ENCODE measurements around the gene PCK1. TPM values are rescaled to one million over a fixed set of nuclear protein-coding genes. Genes with fewer than 3 reads are reported as not detected.

Gene PCK1
- total and polyA plus RNA-seq, 2 of the 13 experiments (the other 11 are each of a cell fraction or from before 2014, with no cell fraction given) = 6.5 to 12.6 TPM

GRCh38 chr20:57527728-57528127 is 33.2 kb upstream of the PCK1 start (continued):
- TF ChIP-seq BCLAF1 (IDR thresholded peaks at IDR 0.05) (no peak), ZEB1 (IDR thresholded peaks at IDR 0.05; ENCODE audit: insufficient replicate concordance, low read depth) (peak; percentile 59), IKZF5 (CRISPR knock-in tag; IDR thresholded peaks at IDR 0.05) (peak; percentile 33; the same call in 1 of the 2 replicates), ARID3A (IDR thresholded peaks at IDR 0.05; ENCODE audit: low read depth, low read length) (0 out of 2 replicates have a peak, but pooled peaks have one; percentile 15), CREM (IDR thresholded peaks at IDR 0.05) (peak; percentile 73), CREM (CRISPR knock-in tag; IDR thresholded peaks at IDR 0.05) (no peak), SRF (IDR thresholded peaks at IDR 0.05; ENCODE audit: low read depth, low read length) (no peak), SOX6 (IDR thresholded peaks at IDR 0.05) (no peak), SOX6 (CRISPR knock-in tag; IDR thresholded peaks at IDR 0.05) (peak; percentile 96), TOPORS (CRISPR knock-in tag; IDR thresholded peaks at IDR 0.05) (peak; percentile 63; the same call in 1 of the 2 replicates), NR2F1 (CRISPR knock-in tag; IDR thresholded peaks at IDR 0.05) (0 out of 4 replicates have a peak, but pooled peaks of 1 of the 2 experiments have one; percentile 33), TFAP4 (IDR thresholded peaks at IDR 0.05; ENCODE audit: borderline replicate concordance, low read depth) (no peak), GATA4 (IDR thresholded peaks at IDR 0.05; ENCODE audit: borderline replicate concordance, low read depth) (peak; percentile 56; the same call in 1 of the 2 replicates), CBX2 (IDR thresholded peaks at IDR 0.05; ENCODE audit: low read depth, low read length) (no peak), CBX2 (CRISPR knock-in tag; IDR thresholded peaks at IDR 0.05; ENCODE audit: low read depth) (no peak), ZFY (CRISPR knock-in tag; IDR thresholded peaks at IDR 0.05) (no peak), JUN (CRISPR knock-in tag; IDR thresholded peaks at IDR 0.05) (0 out of 2 replicates have a peak, but pooled peaks have one; percentile 23), ZNF510 (CRISPR knock-in tag; IDR thresholded peaks at IDR 0.05; ENCODE audit: low read depth) (no peak), PTBP1 (IDR thresholded peaks at IDR 0.05; ENCODE audit: low read depth, low read length, poor library complexity, severe bottlenecking) (no peak), HNF4G (IDR thresholded peaks at IDR 0.05; ENCODE audit: borderline replicate concordance, low read depth, low read length) (0 out of 2 replicates have a peak, but pooled peaks have one; percentile 26), HNF4G (CRISPR knock-in tag; IDR thresholded peaks at IDR 0.05; ENCODE audit: borderline replicate concordance, low read depth) (no peak), ZNF326 (CRISPR knock-in tag; IDR thresholded peaks at IDR 0.05; ENCODE audit: borderline replicate concordance) (no peak), THAP11 (CRISPR knock-in tag; IDR thresholded peaks at IDR 0.05) (peak; percentile 59; the same call in 1 of the 2 replicates), SNAPC2 (CRISPR knock-in tag; IDR thresholded peaks at IDR 0.05) (peak; percentile 52; the same call in 1 of the 2 replicates), ZNF547 (CRISPR knock-in tag; IDR thresholded peaks at IDR 0.05) (no peak), FOXP1 (IDR thresholded peaks at IDR 0.05) (no peak), FOXP1 (CRISPR knock-in tag; IDR thresholded peaks at IDR 0.05) (peak; percentile 84)
